HEK293T (cell line): ENCODE measurements around the gene ZNF10.

Source experiments
- CTCF ChIA-PET: fragments of 350-600 bp; formaldehyde crosslinking; extraction: SDS; loops from one replicate; lab custom pipeline; 2021; ENCODE audit warnings: antibody characterized with exemption, inconsistent platforms; lab: Yijun Ruan, JAX
- POLR2A ChIA-PET: fragments of 350-600 bp; formaldehyde crosslinking; extraction: SDS; loops from one replicate; lab custom pipeline; 2020; ENCODE audit warnings: antibody characterized with exemption, inconsistent platforms; lab: Yijun Ruan, JAX
- DNase-seq: peaks from one replicate; pipeline ENCODE4 v3.0.0; 2012; ENCODE audit warnings: mixed read lengths; ENCODE audit errors: extremely low spot score
- ARNT ChIP-seq: fragments of 450-650 bp; IDR thresholded peaks from 2 replicates; pipeline ENCODE4 v1.6.1; 2017; ENCODE audit warnings: mild to moderate bottlenecking
- BHLHE40 ChIP-seq: fragments of 450-650 bp; IDR thresholded peaks from 2 replicates; pipeline ENCODE4 v1.6.1; 2016; ENCODE audit warnings: mild to moderate bottlenecking, moderate library complexity, borderline replicate concordance
- CTBP1 ChIP-seq: fragments of 450-650 bp; IDR thresholded peaks from 2 replicates; pipeline ENCODE4 v1.6.1; 2016; ENCODE audit warnings: borderline replicate concordance
- ELF4 ChIP-seq: fragments of 450-650 bp; IDR thresholded peaks from 2 replicates; pipeline ENCODE4 v1.6.1; 2017; ENCODE audit warnings: antibody characterized with exemption
- FOXA1 ChIP-seq: fragments of 450-650 bp; IDR thresholded peaks from 2 replicates; pipeline ENCODE4 v1.6.1; 2016; ENCODE audit warnings: mild to moderate bottlenecking
- FOXK2 ChIP-seq: fragments of 450-650 bp; IDR thresholded peaks from 2 replicates; pipeline ENCODE4 v1.6.1; 2016; ENCODE audit warnings: mild to moderate bottlenecking
- FOXM1 ChIP-seq: fragments of 450-650 bp; IDR thresholded peaks from 2 replicates; pipeline ENCODE4 v1.6.1; 2017; ENCODE audit warnings: mild to moderate bottlenecking, borderline replicate concordance
- HDGF ChIP-seq: fragments of 450-650 bp; IDR thresholded peaks from 2 replicates; pipeline ENCODE4 v1.6.1; 2017; ENCODE audit warnings: antibody characterized with exemption, borderline replicate concordance
- L3MBTL2 ChIP-seq: fragments of 450-650 bp; conservative IDR thresholded peaks from 2 replicates; pipeline ENCODE4 v1.6.1; 2016; ENCODE audit warnings: mild to moderate bottlenecking
- LEF1 ChIP-seq: fragments of 450-650 bp; IDR thresholded peaks from 2 replicates; pipeline ENCODE4 v1.6.1; 2017; ENCODE audit warnings: mild to moderate bottlenecking, borderline replicate concordance
- NFRKB ChIP-seq: fragments of 450-650 bp; IDR thresholded peaks from 2 replicates; pipeline ENCODE4 v1.6.1; 2016; ENCODE audit warnings: mild to moderate bottlenecking, moderate library complexity
- PKNOX1 ChIP-seq: fragments of 450-650 bp; IDR thresholded peaks from 2 replicates; pipeline ENCODE4 v1.6.1; 2016
- SP1 ChIP-seq: fragments of 450-650 bp; IDR thresholded peaks from 2 replicates; pipeline ENCODE4 v1.6.1; 2017
- SUZ12 ChIP-seq: fragments of 450-650 bp; IDR thresholded peaks from 2 replicates; pipeline ENCODE4 v1.6.1; 2016; ENCODE audit warnings: mild to moderate bottlenecking
- TARDBP ChIP-seq: fragments of 450-650 bp; IDR thresholded peaks from 2 replicates; pipeline ENCODE4 v1.6.1; 2016
- ZNF384 ChIP-seq: fragments of 450-650 bp; IDR thresholded peaks from 2 replicates; pipeline ENCODE4 v1.6.1; 2016

Gene ZNF10

GRCh38 chr12:133181238-133181959 is 51.0 kb downstream of the ZNF10 start, which contains the start of gene ZNF268:
TSS of gene ZNF268 (plus strand) at chr12:133181495. CDS start at chr12:133181998, 503 bp downstream.
- POLR2A ChIA-PET = interaction anchor here (1.0 to 1.8 kb wide), 4 partner anchors 12 to 196 kb away, joined by 3 to 9 read pairs (median 4); partner anchors contain the start of genes ZNF10, ZNF26 and ZNF891
- TF ChIP-seq FOXK2 (no peak), CTBP1 (no peak), L3MBTL2 (peak; percentile 84), FOXM1 (peak; percentile 18; the same call in 1 of the 2 replicates), ELF4 (peak; percentile 78)
- DNase-seq = peak; percentile 96
- CTCF ChIA-PET = no interaction called here

GRCh38 chr12:133190176-133190575 is 59.7 kb downstream of the ZNF10 start:
- no peak for TF ChIP-seq FOXK2
- TF ChIP-seq PKNOX1 = no peak
- no peak for TF ChIP-seq CTBP1
- TF ChIP-seq L3MBTL2 = no peak
- no peak for DNase-seq
- ChIA-PET CTCF (no interaction called here), POLR2A (no interaction called here)

GRCh38 chr12:133192847-133193246 is 62.4 kb downstream of the ZNF10 start:
- no peak for DNase-seq
- POLR2A ChIA-PET = no interaction called here
- CTCF ChIA-PET = no interaction called here
- TF ChIP-seq SP1 = no peak
- no peak for TF ChIP-seq FOXM1
- no peak for TF ChIP-seq FOXK2

GRCh38 chr12:133201888-133202287 is 71.5 kb downstream of the ZNF10 start:
- no peak for TF ChIP-seq ELF4
- no peak for TF ChIP-seq LEF1
- TF ChIP-seq SP1 = no peak
- no peak for TF ChIP-seq SUZ12
- no peak for TF ChIP-seq ARNT
- no peak for TF ChIP-seq FOXK2
- no peak for TF ChIP-seq HDGF
- TF ChIP-seq CTBP1 = no peak
- no peak for TF ChIP-seq FOXM1
- TF ChIP-seq BHLHE40 = no peak
- no peak for TF ChIP-seq ZNF384
- no peak for TF ChIP-seq L3MBTL2
- TF ChIP-seq TARDBP = no peak
- no peak for TF ChIP-seq NFRKB
- TF ChIP-seq PKNOX1 = no peak
- ChIA-PET POLR2A (no interaction called here), CTCF (no interaction called here)

GRCh38 chr12:133202493-133203343 is 72.3 kb downstream of the ZNF10 start:
- DNase-seq = no peak
- ChIA-PET CTCF (no interaction called here), POLR2A (no interaction called here)
- TF ChIP-seq ZNF384 = no peak
- no peak for TF ChIP-seq BHLHE40
- no peak for TF ChIP-seq FOXA1
- TF ChIP-seq LEF1 = no peak
- TF ChIP-seq FOXM1 = no peak
- no peak for TF ChIP-seq PKNOX1
- no peak for TF ChIP-seq SP1
- TF ChIP-seq L3MBTL2 = no peak
- no peak for TF ChIP-seq FOXK2
- no peak for TF ChIP-seq NFRKB
- no peak for TF ChIP-seq SUZ12
- no peak for TF ChIP-seq ARNT
- TF ChIP-seq CTBP1 = no peak
- TF ChIP-seq ELF4 = no peak
- TF ChIP-seq HDGF = no peak
- no peak for TF ChIP-seq TARDBP

More at GRCh38 chr12:133201888-133202287, 71.5 kb downstream of the ZNF10 start:
- DNase-seq = no peak
